HAP-1 (cell line): ENCODE results near the gene PDIA6.
A peak's percentile ranks its signal among the peaks of the same experiment; 100 is the strongest.

Source experiments
- DNase-seq, 2 experiments: peaks; one replicate each; pipeline ENCODE4 v3.0.0-alpha.2; 2016 to 2020; ENCODE audit warnings: low spot score in 2 of 2
- H3K27me3 ChIP-seq: fragments of 250-450 bp; sonication (Bioruptor Pico); 2 replicates; pipeline ENCODE4 v1.5.1; 2020; ENCODE audit warnings: low read depth, mild to moderate bottlenecking, moderate library complexity
- H3K36me3 ChIP-seq: fragments of 250-450 bp; sonication (Bioruptor Pico); replicated peaks from 2 replicates; pipeline ENCODE4 v1.5.1; 2020; ENCODE audit warnings: mild to moderate bottlenecking
- H3K4me1 ChIP-seq: fragments of 250-450 bp; sonication (Bioruptor Pico); 2 replicates; pipeline ENCODE4 v1.5.1; 2020; ENCODE audit warnings: mild to moderate bottlenecking
- H3K4me3 ChIP-seq: fragments of 250-450 bp; sonication (Bioruptor Pico); 2 replicates; pipeline ENCODE4 v1.5.1; 2020; ENCODE audit warnings: mild to moderate bottlenecking, moderate library complexity
- H3K9me3 ChIP-seq: fragments of 250-450 bp; sonication (Bioruptor Pico); 2 replicates; pipeline ENCODE4 v1.5.1; 2020; ENCODE audit warnings: mild to moderate bottlenecking, moderate library complexity
- in situ Hi-C: fragments of 300-500 bp; cut with MboI; formaldehyde crosslinking; loops from 3 replicates; pipeline ENCODE4 v1.14.3; 2020; ENCODE audit warnings: low sequenced_read_pairs, inconsistent platforms, mixed read lengths

PDIA6 gene

GRCh38 chr2:10812362-10813162, at the start of gene PDIA6:
TSS of gene PDIA6 (minus strand) at chr2:10812785. CDS start at chr2:10812696, 89 bp downstream.
- Histone ChIP-seq H3K27me3 (no peaks in the 10 kb centered on the region), H3K9me3 (no peaks in the 10 kb centered on the region), H3K36me3 (peaks cover 17% of the 10 kb centered on the region), H3K4me3 (peak within 1 kb of the TSS; percentile 76), H3K4me1 (peaks cover 20% of the 10 kb centered on the region)
- in situ Hi-C loops, result no loop called here
- peak; percentile 91 to 98 for DNase-seq

GRCh38 chr2:10862330-10862729, 49.7 kb upstream of the PDIA6 start:
- in situ Hi-C loops, result no loop called here
- H3K36me3 ChIP-seq, result no peaks in the 10 kb centered on the region
- H3K9me3 ChIP-seq, result no peaks in the 10 kb centered on the region
- H3K27me3 ChIP-seq, result peaks cover 24% of the 10 kb centered on the region; the same call in 1 of the 2 replicates
- H3K4me1 ChIP-seq, result no peaks in the 10 kb centered on the region
- no peak for DNase-seq
- H3K4me3 ChIP-seq, result no peak overlapping the region

GRCh38 chr2:10861765-10862164, 49.2 kb upstream of the PDIA6 start:
- no peak for DNase-seq
- no peak overlapping the region for H3K4me3 ChIP-seq
- no peaks in the 10 kb centered on the region for H3K36me3 ChIP-seq
- no peaks in the 10 kb centered on the region for H3K9me3 ChIP-seq
- no peaks in the 10 kb centered on the region for H3K4me1 ChIP-seq
- in situ Hi-C loops, result no loop called here
- peaks cover 24% of the 10 kb centered on the region; the same call in 1 of the 2 replicates for H3K27me3 ChIP-seq

- H3K27me3 ChIP-seq, result peaks cover 26% of the 10 kb centered on the region; the same call in 1 of the 2 replicates
Observed at GRCh38 chr2:10860814-10861325, 48.3 kb upstream of the PDIA6 start.

GRCh38 chr2:10860081-10860813, 47.7 kb upstream of the PDIA6 start:
- H3K27me3 ChIP-seq, result peaks cover 19% of the 10 kb centered on the region; the same call in 1 of the 2 replicates
- no peaks in the 10 kb centered on the region for H3K4me1 ChIP-seq
- no peaks in the 10 kb centered on the region for H3K36me3 ChIP-seq
- DNase-seq, result no peak
- H3K4me3 ChIP-seq, result no peak overlapping the region
- in situ Hi-C loops, result no loop called here
- H3K9me3 ChIP-seq, result no peaks in the 10 kb centered on the region

More at GRCh38 chr2:10860814-10861325, 48.3 kb upstream of the PDIA6 start:
- Histone ChIP-seq H3K9me3 (no peaks in the 10 kb centered on the region), H3K36me3 (no peaks in the 10 kb centered on the region), H3K4me1 (no peaks in the 10 kb centered on the region), H3K4me3 (no peak overlapping the region)
- in situ Hi-C loops, result no loop called here
- DNase-seq, result no peak

GRCh38 chr2:10859278-10859677, 46.7 kb upstream of the PDIA6 start:
- Histone ChIP-seq H3K4me3 (no peak overlapping the region), H3K36me3 (no peaks in the 10 kb centered on the region), H3K27me3 (peaks cover 16% of the 10 kb centered on the region; the same call in 1 of the 2 replicates), H3K4me1 (no peaks in the 10 kb centered on the region), H3K9me3 (no peaks in the 10 kb centered on the region)
- in situ Hi-C loops, result no loop called here
- no peak for DNase-seq

- peaks cover 3% of the 10 kb centered on the region; the same call in 1 of the 2 replicates for H3K4me1 ChIP-seq
- no peaks in the 10 kb centered on the region for H3K9me3 ChIP-seq
- no peak for DNase-seq
- in situ Hi-C loops, result loop anchor here (25.0 kb wide), 2 partner anchors 564 to 739 kb away; no protein-coding TSS in a partner anchor
- no peak overlapping the region for H3K4me3 ChIP-seq
- no peaks in the 10 kb centered on the region for H3K36me3 ChIP-seq
- peaks cover 5% of the 10 kb centered on the region; the same call in 1 of the 2 replicates for H3K27me3 ChIP-seq
Observed at GRCh38 chr2:10848541-10848940, 36.0 kb upstream of the PDIA6 start.

GRCh38 chr2:10847008-10847407, 34.4 kb upstream of the PDIA6 start:
- no peaks in the 10 kb centered on the region for H3K9me3 ChIP-seq
- H3K4me1 ChIP-seq, result peaks cover 3% of the 10 kb centered on the region; the same call in 1 of the 2 replicates
- DNase-seq, result no peak
- H3K27me3 ChIP-seq, result no peaks in the 10 kb centered on the region
- no peaks in the 10 kb centered on the region for H3K36me3 ChIP-seq
- in situ Hi-C loops, result loop anchor here (25.0 kb wide), 2 partner anchors 565 to 740 kb away; no protein-coding TSS in a partner anchor
- H3K4me3 ChIP-seq, result no peak overlapping the region

GRCh38 chr2:10846110-10846861, 33.7 kb upstream of the PDIA6 start:
- in situ Hi-C loops, result loop anchor here (25.0 kb wide), 2 partner anchors 566 to 741 kb away; no protein-coding TSS in a partner anchor
- Histone ChIP-seq H3K9me3 (no peaks in the 10 kb centered on the region), H3K4me3 (no peak overlapping the region), H3K4me1 (peaks cover 3% of the 10 kb centered on the region; the same call in 1 of the 2 replicates), H3K36me3 (no peaks in the 10 kb centered on the region), H3K27me3 (no peaks in the 10 kb centered on the region)
- peak; percentile 42 to 64 for DNase-seq

GRCh38 chr2:10845640-10846039, 33.1 kb upstream of the PDIA6 start:
- in situ Hi-C loops, result loop anchor here (25.0 kb wide), 2 partner anchors 567 to 742 kb away; no protein-coding TSS in a partner anchor
- H3K4me1 ChIP-seq, result peaks cover 3% of the 10 kb centered on the region; the same call in 1 of the 2 replicates
- H3K9me3 ChIP-seq, result no peaks in the 10 kb centered on the region; the same call in 1 of the 2 replicates
- DNase-seq, result no peak
- H3K4me3 ChIP-seq, result no peak overlapping the region
- no peaks in the 10 kb centered on the region for H3K36me3 ChIP-seq
- no peaks in the 10 kb centered on the region for H3K27me3 ChIP-seq

GRCh38 chr2:10844097-10844496, 31.5 kb upstream of the PDIA6 start:
- in situ Hi-C loops, result loop anchor here (25.0 kb wide), 2 partner anchors 568 to 743 kb away; no protein-coding TSS in a partner anchor
- DNase-seq, result peak in 1 of 2 experiments; percentile 60
- H3K4me1 ChIP-seq, result peaks cover 3% of the 10 kb centered on the region; the same call in 1 of the 2 replicates
- no peaks in the 10 kb centered on the region for H3K36me3 ChIP-seq
- no peak overlapping the region for H3K4me3 ChIP-seq
- no peaks in the 10 kb centered on the region for H3K27me3 ChIP-seq
- no peaks in the 10 kb centered on the region; the same call in 1 of the 2 replicates for H3K9me3 ChIP-seq

GRCh38 chr2:10842506-10842905, 29.9 kb upstream of the PDIA6 start:
- Histone ChIP-seq H3K4me3 (no peak overlapping the region), H3K36me3 (no peaks in the 10 kb centered on the region), H3K9me3 (no peaks in the 10 kb centered on the region; the same call in 1 of the 2 replicates), H3K4me1 (peaks cover 3% of the 10 kb centered on the region; the same call in 1 of the 2 replicates), H3K27me3 (no peaks in the 10 kb centered on the region)
- in situ Hi-C loops, result loop anchor here (25.0 kb wide), 2 partner anchors 570 to 745 kb away; no protein-coding TSS in a partner anchor
- no peak for DNase-seq
